Dendritic cell treated with granulocyte-macrophage colony-stimulating factor and Interleukin-4, amounts not matched to agents 40 ng/mL and 50 ng/mL, for 4 days (primary cell): ENCODE measurements around the gene LMF1.

Experiments
- H3K27ac Mint-ChIP-seq: one replicate; pipeline ENCODE4 v1.8.0; 2022; ENCODE audit warnings: mild to moderate bottlenecking, mixed read lengths
- H3K27me3 Mint-ChIP-seq: one replicate; pipeline ENCODE4 v1.8.0; 2022; ENCODE audit warnings: mild to moderate bottlenecking, mixed read lengths
- H3K36me3 Mint-ChIP-seq: one replicate; pipeline ENCODE4 v1.8.0; 2022; ENCODE audit warnings: low read depth, mixed read lengths
- H3K4me1 Mint-ChIP-seq: one replicate; pipeline ENCODE4 v1.8.0; 2022; ENCODE audit warnings: low read depth, mixed read lengths
- H3K4me3 Mint-ChIP-seq: one replicate; pipeline ENCODE4 v1.8.0; 2022; ENCODE audit warnings: mild to moderate bottlenecking, moderate library complexity, mixed read lengths
- H3K9me3 Mint-ChIP-seq: one replicate; pipeline ENCODE4 v1.8.0; 2022; ENCODE audit warnings: mixed read lengths
- intact Hi-C: fragments of 100-400 bp; cut with micrococcal nuclease; formaldehyde crosslinking; loops from one replicate; pipeline ENCODE4 v1.15.0; 2022

LMF1 gene

DNA sequence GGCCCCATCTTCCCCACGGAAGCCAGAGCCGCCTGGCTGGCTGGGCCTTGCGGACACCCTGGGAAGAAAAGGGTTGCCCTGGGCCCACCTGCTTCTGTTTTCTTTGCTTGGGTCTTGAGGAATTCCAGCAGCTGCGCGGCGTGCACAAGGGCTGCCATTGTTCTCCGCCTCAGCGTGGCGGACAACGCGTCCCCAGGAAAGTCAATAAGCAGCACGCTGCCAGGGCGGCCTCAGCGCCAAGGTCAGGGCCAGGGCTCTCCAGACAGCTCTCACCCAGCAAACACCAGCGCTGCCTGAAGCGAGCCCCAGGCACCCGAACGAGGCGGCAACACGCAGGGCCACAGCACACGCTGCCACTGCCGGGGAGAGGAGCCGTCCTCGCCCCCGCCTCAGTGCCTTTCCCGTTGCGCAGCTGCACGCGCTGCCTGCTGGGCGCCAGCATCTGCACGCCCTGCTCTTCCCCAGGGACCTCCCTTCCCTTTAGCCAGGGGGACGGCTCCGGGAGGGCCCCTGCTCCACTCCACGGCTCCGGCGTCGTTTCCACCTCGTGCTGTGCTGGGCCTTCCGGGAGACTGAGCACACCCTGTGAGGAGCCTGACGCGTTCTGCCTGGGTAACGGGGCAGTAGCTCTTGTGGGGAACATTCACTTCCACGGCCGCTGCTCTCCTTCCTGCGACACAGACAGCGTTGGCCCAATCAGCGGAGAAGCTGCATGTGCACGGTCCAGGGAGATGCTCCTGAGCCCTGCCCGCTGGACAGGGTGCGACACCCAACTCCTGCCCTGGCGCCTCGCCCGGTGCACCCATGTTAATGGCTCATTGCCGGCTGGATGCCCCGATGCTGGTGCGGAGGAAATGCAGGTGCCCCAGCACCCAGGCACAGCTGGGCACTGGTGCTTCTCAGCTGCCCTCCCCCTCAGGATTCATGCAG lies 57.8 kb downstream of the LMF1 start:
- intact Hi-C loops: no loop called here
- H3K27ac Mint-ChIP-seq: no peak overlapping the region
- H3K4me1 Mint-ChIP-seq: no peaks in the 10 kb centered on the region
- peaks cover 36% of the 10 kb centered on the region for H3K36me3 Mint-ChIP-seq
- no peak overlapping the region for H3K4me3 Mint-ChIP-seq
- no peaks in the 10 kb centered on the region for H3K27me3 Mint-ChIP-seq
- H3K9me3 Mint-ChIP-seq: peaks cover 10% of the 10 kb centered on the region

DNA sequence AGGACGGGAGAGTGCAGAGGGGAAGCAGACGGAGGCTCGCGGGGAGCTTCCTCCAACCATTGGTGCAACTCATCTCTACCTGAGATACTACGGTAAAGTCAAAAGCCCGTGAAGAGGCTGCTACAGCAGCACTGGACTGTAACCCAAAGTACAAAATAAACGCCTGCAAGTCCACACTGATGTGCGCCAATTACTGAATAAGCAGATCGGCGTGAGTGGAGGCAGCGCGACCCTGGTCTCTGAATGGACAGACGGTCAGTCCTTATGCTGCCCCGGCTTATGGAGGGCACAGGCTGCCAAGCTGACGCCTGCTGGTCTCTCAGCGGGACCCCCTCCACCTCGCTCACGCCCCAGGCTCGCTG lies 58.5 kb downstream of the LMF1 start:
- peaks cover 10% of the 10 kb centered on the region for H3K9me3 Mint-ChIP-seq
- no peak overlapping the region for H3K27ac Mint-ChIP-seq
- intact Hi-C loops: no loop called here
- H3K4me1 Mint-ChIP-seq: no peaks in the 10 kb centered on the region
- no peak overlapping the region for H3K4me3 Mint-ChIP-seq
- no peaks in the 10 kb centered on the region for H3K27me3 Mint-ChIP-seq
- H3K36me3 Mint-ChIP-seq: peaks cover 42% of the 10 kb centered on the region

DNA sequence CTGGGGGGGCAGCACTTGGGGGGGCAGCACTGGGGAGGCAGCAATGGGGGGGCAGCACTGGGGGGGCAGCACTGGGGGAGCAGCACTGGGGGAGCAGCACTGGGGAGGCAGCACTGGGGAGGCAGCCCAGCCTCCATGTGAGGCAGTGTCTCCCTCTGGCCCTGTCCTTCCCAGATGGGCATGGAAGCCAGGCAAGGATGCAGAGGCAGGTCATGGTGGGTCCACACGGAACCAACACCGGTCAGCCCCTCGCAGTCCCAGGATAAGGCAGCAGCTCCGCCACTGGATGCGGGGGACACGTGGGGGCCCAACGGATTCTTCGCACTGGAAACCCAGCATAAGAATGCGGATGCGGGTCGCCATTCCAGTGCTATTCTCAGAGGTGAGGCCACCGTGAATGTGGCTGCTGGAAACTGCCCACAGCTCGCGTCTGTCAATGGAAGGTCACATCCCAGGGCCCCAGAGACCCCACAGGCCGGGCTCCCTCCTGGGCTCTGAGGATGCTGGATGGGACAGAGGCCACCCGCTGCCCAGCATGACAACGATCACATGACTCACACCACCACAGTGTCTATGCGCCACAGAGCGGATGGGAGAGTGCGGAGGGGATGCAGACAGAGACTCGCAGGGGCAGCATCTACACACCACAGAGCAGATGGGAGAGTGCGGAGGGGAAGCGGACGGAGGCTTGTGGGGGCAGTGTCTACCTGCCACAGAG lies 59.0 kb downstream of the LMF1 start:
- Mint-ChIP-seq H3K9me3 (peaks cover 13% of the 10 kb centered on the region), H3K27me3 (no peaks in the 10 kb centered on the region), H3K27ac (no peak overlapping the region), H3K36me3 (peaks cover 48% of the 10 kb centered on the region), H3K4me3 (no peak overlapping the region), H3K4me1 (no peaks in the 10 kb centered on the region)
- intact Hi-C loops: no loop called here

DNA sequence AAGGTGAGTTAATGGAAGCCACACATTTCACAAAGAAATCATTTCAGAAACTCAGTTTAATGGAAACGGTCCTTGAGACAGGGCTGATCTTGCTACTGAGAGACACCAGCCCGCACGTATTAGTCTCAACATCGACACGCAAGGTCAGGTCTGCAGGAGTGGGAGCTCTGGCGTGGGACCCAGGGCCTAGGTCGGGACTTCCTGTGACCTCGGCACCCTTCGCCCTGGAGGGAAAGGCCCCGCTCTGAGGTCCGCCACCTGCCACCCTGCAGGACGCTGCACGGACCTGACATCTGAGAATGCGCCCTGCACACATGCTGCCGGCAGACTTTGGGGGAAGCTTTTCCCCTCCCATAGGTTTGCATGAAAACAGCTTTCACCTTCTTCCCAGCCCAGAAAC lies 59.7 kb downstream of the LMF1 start:
- Mint-ChIP-seq H3K4me3 (no peak overlapping the region), H3K36me3 (peaks cover 54% of the 10 kb centered on the region), H3K9me3 (peaks cover 19% of the 10 kb centered on the region), H3K4me1 (no peaks in the 10 kb centered on the region), H3K27ac (no peak overlapping the region), H3K27me3 (no peaks in the 10 kb centered on the region)
- intact Hi-C loops: no loop called here

DNA sequence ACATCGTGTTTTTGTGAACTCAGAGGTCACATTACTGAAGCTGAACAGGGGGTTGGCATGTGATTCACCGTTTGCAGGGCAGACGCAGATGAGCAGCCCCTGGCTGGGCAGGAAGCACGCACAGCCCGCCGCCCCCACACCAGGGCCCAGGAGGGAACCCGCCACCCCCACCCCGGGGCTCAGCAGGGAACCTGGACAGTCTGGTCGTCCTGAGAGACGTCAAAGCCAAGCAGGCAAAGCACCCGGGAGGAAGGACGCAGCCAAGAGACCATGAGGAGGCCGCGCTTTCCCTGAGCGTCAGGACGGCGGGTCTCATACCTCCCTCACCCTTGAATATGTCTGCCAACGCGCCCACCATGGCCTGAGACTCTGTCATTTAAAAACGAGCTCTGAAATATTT lies 60.6 kb downstream of the LMF1 start:
- peaks cover 57% of the 10 kb centered on the region for H3K36me3 Mint-ChIP-seq

DNA sequence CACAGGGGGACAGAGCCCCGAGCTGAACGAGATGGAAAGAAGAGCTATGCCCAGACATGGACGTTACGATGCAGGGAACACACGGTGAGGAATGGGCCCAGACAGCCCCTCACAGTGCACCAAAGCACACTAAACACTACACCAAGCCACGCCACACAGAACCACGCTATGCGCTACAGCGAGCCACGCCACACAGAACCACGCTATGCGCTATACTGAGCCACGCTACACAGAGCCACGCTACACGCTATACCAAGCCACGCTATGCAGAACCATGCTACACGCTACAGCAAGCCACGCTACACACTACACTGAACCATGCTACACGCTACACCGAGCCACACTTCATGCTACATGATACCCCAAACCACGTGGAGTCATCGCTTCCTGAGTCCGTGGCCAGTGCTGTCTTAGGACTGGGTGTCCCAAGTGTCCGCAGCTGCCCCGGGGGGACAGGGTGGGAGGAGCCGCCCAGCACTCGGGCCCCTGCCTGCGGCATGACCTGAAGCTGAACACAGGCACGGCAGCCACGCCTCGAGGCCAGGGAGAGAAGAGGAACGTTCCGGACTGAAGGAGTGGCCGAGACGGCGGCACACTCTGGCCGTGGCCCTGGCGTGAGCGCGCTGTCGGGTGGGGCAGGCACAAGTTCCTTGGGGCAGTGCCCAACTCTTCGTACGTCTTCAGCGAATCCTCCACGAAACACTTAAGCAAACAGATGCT lies 61.3 kb downstream of the LMF1 start:
- Mint-ChIP-seq H3K36me3 (peaks cover 57% of the 10 kb centered on the region), H3K4me1 (no peaks in the 10 kb centered on the region), H3K4me3 (no peak overlapping the region), H3K9me3 (peaks cover 36% of the 10 kb centered on the region), H3K27me3 (no peaks in the 10 kb centered on the region), H3K27ac (no peak overlapping the region)
- intact Hi-C loops: no loop called here

More for the DNA sequence above, 60.6 kb downstream of the LMF1 start:
- intact Hi-C loops: no loop called here
- Mint-ChIP-seq H3K4me3 (no peak overlapping the region), H3K4me1 (no peaks in the 10 kb centered on the region), H3K27ac (no peak overlapping the region), H3K27me3 (no peaks in the 10 kb centered on the region), H3K9me3 (peaks cover 28% of the 10 kb centered on the region)

DNA sequence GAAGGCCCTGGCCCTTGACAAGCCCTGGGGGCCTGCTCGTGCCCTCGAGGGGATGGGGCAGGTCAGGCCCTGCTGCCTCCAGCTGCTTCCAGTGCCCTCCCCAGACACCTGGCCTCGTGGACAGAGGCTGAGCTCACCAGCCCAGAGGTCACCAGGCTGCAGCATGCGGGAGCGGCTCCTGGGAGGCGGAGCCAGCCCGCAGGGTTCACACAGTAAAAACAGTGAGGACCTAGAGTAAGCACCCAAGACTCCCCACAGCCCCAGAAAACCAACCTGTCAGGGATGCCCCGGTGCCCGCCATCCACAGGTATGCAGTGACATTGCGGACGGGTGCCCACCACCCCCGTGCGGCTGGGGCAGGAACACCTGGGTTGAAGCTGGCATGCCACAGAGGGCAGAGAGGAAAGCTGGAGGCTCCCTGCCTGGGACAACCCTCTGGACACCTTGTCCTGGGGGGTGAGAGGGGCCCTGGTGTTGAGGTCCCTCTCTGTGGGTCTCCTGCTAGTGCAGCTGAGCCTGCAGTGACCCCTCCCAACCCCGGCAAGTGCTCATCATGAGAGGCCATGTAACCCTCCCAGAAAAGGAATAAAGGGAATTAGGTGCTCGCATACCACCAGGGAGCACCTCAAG lies 62.1 kb downstream of the LMF1 start:
- Mint-ChIP-seq H3K36me3 (peaks cover 56% of the 10 kb centered on the region), H3K4me1 (no peaks in the 10 kb centered on the region), H3K27ac (no peak overlapping the region), H3K4me3 (no peak overlapping the region), H3K9me3 (peaks cover 36% of the 10 kb centered on the region), H3K27me3 (no peaks in the 10 kb centered on the region)
- intact Hi-C loops: no loop called here

DNA sequence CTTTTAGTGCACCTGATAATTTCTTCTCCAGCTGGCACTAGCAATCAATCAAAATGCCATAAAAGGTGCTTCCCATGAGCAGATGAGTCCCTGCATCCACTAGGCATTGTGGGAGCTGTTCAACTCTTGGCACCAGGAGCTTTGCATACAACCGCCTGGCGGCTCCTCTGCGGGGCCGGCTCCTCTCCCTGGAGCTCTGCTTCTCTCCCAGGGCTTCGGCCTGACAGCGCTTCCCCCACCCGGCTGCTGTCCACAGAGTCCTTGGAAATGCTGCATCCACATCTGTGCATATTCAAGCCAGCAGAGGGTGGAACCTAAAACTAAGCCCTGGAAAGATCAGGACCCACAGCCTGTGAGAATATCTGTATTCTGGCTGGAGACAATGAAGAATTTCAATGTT lies 62.9 kb downstream of the LMF1 start:
- intact Hi-C loops: no loop called here
- H3K4me3 Mint-ChIP-seq: no peak overlapping the region
- peaks cover 48% of the 10 kb centered on the region for H3K36me3 Mint-ChIP-seq
- no peaks in the 10 kb centered on the region for H3K27me3 Mint-ChIP-seq
- no peaks in the 10 kb centered on the region for H3K4me1 Mint-ChIP-seq
- H3K9me3 Mint-ChIP-seq: peaks cover 36% of the 10 kb centered on the region
- H3K27ac Mint-ChIP-seq: no peak overlapping the region

DNA sequence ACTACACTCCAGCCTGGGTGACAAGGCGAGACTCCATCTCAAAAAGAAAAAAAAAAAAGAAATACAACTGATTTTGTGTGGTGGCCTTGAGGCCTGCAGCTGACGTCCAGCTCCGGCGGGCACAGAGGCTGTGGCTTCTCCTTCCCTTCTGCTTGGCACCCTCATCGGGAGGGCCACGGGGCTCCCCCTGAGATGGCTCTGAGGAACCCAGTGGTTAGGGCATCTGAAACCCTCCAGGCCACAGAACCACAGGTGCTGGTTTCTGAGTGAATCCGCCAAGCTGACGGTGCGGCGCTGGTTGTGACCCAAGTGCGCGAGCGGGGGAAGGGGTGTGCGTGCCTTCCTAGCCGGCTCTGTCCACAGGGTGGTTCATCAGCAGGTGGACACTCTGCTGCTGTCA lies 63.4 kb downstream of the LMF1 start:
- Mint-ChIP-seq H3K9me3 (peaks cover 36% of the 10 kb centered on the region), H3K27me3 (no peaks in the 10 kb centered on the region), H3K4me3 (no peak overlapping the region), H3K27ac (no peak overlapping the region), H3K4me1 (no peaks in the 10 kb centered on the region), H3K36me3 (peaks cover 47% of the 10 kb centered on the region)
- intact Hi-C loops: no loop called here

DNA sequence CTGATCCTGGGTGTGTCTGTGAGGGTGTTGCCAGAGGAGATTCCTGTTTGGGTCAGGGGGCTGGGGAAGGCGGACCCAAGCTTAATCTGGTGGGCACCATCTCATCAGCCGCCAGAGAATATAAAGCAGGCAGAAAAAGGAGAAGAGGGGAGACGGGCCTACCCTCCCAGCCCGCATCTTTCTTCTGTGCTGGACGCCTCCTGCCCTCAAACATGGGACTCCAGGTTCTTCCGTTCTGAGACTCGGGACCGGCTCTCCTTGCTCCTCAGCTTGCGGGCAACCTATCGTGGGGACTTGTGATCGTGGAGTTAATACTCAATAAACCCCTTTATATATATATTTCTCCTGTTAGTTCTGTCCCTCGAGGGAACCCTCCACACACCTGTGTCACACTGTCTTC lies 64.5 kb downstream of the LMF1 start:
- H3K9me3 Mint-ChIP-seq: peaks cover 36% of the 10 kb centered on the region
- H3K4me3 Mint-ChIP-seq: no peak overlapping the region
- H3K4me1 Mint-ChIP-seq: no peaks in the 10 kb centered on the region
- H3K27me3 Mint-ChIP-seq: no peaks in the 10 kb centered on the region
- no peak overlapping the region for H3K27ac Mint-ChIP-seq
- intact Hi-C loops: no loop called here
- H3K36me3 Mint-ChIP-seq: peaks cover 47% of the 10 kb centered on the region

DNA sequence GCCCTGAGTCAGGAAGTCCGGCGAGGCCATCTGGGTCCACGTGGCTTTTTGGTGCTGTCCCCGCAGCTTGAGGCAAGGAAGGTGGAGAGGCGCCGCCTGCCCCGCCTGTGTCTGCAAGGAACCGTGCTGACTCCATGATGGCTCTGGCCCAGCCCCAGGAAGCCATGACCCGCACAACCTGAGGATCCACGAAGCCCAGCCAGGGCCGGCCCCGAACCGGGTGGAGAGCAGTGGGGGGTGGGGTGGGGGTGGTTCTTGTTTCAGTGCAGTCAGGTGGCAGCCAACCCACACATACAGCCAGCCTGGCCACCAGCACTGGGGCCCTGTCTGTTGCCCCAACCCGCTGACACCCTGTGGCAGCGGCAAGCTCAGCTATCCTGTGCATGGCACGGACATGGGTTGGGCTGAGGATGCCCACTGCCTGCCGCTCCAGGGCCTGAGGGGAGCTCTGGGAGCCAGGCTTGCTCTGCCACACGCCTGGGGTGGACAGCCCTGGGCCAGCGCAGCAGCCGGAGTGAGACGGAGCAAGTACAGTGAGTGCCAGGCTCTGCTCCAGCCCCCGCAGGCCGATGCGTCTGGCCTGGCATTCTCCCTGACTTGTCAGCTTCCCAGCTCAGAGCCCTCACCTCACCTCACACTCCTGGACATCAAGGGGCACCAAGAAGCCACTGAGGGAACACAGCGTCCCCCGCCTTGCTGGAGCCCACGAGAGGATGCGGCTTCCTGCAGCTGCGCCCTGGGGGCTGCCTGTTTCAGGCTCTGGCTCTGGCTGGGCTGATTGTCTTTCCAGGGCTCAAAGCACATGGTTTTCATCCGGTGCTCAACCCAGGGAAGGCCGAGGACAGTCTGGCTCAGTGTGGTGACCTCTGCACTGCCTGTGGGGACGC lies 68.8 kb downstream of the LMF1 start:
- intact Hi-C loops: no loop called here
- peaks cover 16% of the 10 kb centered on the region for H3K36me3 Mint-ChIP-seq
- no peak overlapping the region for H3K4me3 Mint-ChIP-seq
- H3K4me1 Mint-ChIP-seq: no peaks in the 10 kb centered on the region
- no peaks in the 10 kb centered on the region for H3K27me3 Mint-ChIP-seq
- H3K9me3 Mint-ChIP-seq: peaks cover 25% of the 10 kb centered on the region
- no peak overlapping the region for H3K27ac Mint-ChIP-seq

DNA sequence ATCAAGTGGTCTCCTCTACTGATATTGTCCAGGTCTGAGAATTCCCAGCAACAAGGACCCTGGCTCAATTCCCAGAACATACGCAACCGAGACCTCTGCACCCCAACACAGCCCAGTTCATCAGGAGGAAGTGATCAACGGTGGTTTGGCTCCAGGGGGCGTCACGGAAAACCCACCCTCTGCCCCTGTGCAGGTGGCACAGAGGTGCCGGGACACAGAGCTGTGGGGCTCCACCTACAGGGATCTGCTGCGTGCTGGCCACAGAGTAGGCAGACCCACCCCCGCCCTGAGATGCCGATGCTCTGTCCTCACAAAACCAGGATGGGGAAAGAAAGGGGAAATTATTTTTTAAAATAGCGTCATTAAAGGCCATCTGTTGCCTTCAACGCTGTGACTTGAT lies 69.6 kb downstream of the LMF1 start:
- Mint-ChIP-seq H3K27me3 (no peaks in the 10 kb centered on the region), H3K36me3 (peaks cover 8% of the 10 kb centered on the region), H3K9me3 (peaks cover 17% of the 10 kb centered on the region), H3K4me1 (no peaks in the 10 kb centered on the region), H3K27ac (no peak overlapping the region), H3K4me3 (no peak overlapping the region)
- intact Hi-C loops: no loop called here

DNA sequence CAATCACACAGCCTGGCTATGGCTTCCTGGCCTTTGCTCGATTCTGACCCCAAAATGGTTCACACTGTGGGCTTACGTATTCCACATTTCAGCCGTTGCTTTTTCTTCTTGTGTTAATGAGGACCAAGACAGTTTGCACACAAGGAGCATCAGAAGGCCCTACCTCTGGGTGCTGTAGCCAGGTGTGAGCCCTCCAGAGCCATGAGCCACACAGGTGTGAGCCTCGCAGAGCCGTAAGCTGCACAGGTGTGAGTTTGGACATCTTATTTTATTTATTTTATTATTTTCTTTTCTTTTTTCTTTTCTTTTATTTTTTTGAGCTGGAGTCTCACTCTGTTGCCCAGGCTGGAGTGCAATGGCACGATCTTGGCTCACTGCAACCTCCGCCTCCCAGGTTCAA lies 70.6 kb downstream of the LMF1 start:
- intact Hi-C loops: no loop called here
- H3K4me1 Mint-ChIP-seq: no peaks in the 10 kb centered on the region
- H3K9me3 Mint-ChIP-seq: peaks cover 7% of the 10 kb centered on the region
- peaks cover 6% of the 10 kb centered on the region for H3K36me3 Mint-ChIP-seq
- no peak overlapping the region for H3K27ac Mint-ChIP-seq
- H3K4me3 Mint-ChIP-seq: no peak overlapping the region
- H3K27me3 Mint-ChIP-seq: no peaks in the 10 kb centered on the region
